Psoas muscle (tissue), 8 donors: Measurements from ENCODE around the gene SCARB1. TPM values are rescaled to one million over a fixed set of nuclear protein-coding genes. Genes with fewer than 3 reads are reported as not detected.

Experiments used
- ATAC-seq, 4 donors: fragments of 200-7000 bp; cut with Tn5 transposase; one replicate each; pipeline ENCODE4 v1.9.1; 2020; ENCODE audit warnings: moderate library complexity in 3 of 4, mild to moderate bottlenecking in 2 of 4
- DNase-seq, 2 donors: peaks; one replicate each; pipeline ENCODE4 v3.0.0-alpha.2; 2020
- H3K27ac ChIP-seq: fragments of 200-600 bp; one replicate; pipeline ENCODE4 v1.8.0; 2022
- H3K27me3 ChIP-seq, 3 donors: fragments of 200-600 bp in 1 of 3; one replicate each; pipeline versions ENCODE4 v1.6.1 to v1.8.0; 2013 to 2022; ENCODE audit warnings: low read length in 2 of 3, mild to moderate bottlenecking in 2 of 3, moderate library complexity in 1 of 3; ENCODE audit not compliant: insufficient read depth in 3 of 3
- H3K36me3 ChIP-seq, 2 donors: fragments of 200-600 bp in 1 of 2; one replicate each; pipeline versions ENCODE4 v1.6.1 to v1.8.0; 2013 to 2022; ENCODE audit warnings: low read depth in 1 of 2, mild to moderate bottlenecking in 1 of 2, moderate library complexity in 1 of 2; ENCODE audit not compliant: insufficient read depth in 1 of 2
- H3K4me1 ChIP-seq: fragments of 200-600 bp; one replicate; pipeline ENCODE4 v1.8.0; 2022
- H3K4me3 ChIP-seq: fragments of 200-600 bp; one replicate; pipeline ENCODE4 v1.8.0; 2022; ENCODE audit warnings: mild to moderate bottlenecking
- H3K9me3 ChIP-seq: fragments of 200-600 bp; one replicate; pipeline ENCODE4 v1.8.0; 2022
- CTCF ChIP-seq: fragments of 200-600 bp; IDR thresholded peaks from one replicate; pipeline ENCODE4 v1.8.0; 2022; ENCODE audit warnings: antibody characterized with exemption
- WGBS, 3 donors: extraction: QIAGEN DNeasy Blood & Tissue Kit; methylation state at CpG; one replicate each; pipeline versions ENCODE4 v1.1.6 to v1.1.7; 2013; 5-methylcytosine and 5-hydroxymethylcytosine counted together
- intact Hi-C, 2 donors: fragments of 100-400 bp; cut with DNase I; formaldehyde crosslinking; loops; one replicate each; pipeline versions ENCODE4 v1.11.0 to v1.14.2; 2022
- polyA plus RNA-seq, 3 donors: library from polyadenylated mRNA; stranded (reverse); fragments of 200-250 nt; gene quantifications; one replicate each; pipeline ENCODE4 v1.2.3, GENCODE V29; 2013
- total RNA-seq, 4 donors: library from RNA; stranded (reverse); fragmentation: NEBNext Ultra II Directional in 2 of 4; extraction: Animal tissue kit (Norgen Biotek cat#: 25700) in 2 of 4; gene quantifications; one replicate each; pipeline versions ENCODE4 v1.2.1 to v1.2.4, GENCODE V29; 2021 to 2023
- donor health status: healthy with polysubstance abuse.
- donor health status: DM: no; HTN: no; CAD: no; lungs with moderate emphysema.
- donor health status: Bipolar disorder and iron deficiency.
- donor health status: healthy.
- donor health status: DM: yes; HTN: yes; CAD: no.
- donor health status: DM: no; HTN: no; CAD: no.
- donor health status: DM: no; HTN: no; CAD: no.
- donor health status: DM: yes; HTN: yes; CAD: no.

The SCARB1 gene
- total and polyA plus RNA-seq, 7 donors, result 5.7 to 19.6 (median 9.1) TPM

GRCh38 chr12:124802361-124802760, 61.3 kb downstream of the SCARB1 start:
- no peak for TF ChIP-seq CTCF
- H3K4me3 ChIP-seq, result no peak overlapping the region
- no peaks in the 10 kb centered on the region for H3K27me3 ChIP-seq
- no peaks in the 10 kb centered on the region for H3K9me3 ChIP-seq
- no peak overlapping the region for H3K27ac ChIP-seq
- H3K4me1 ChIP-seq, result peaks cover 11% of the 10 kb centered on the region
- ATAC-seq (no peak), DNase-seq (no peak)
- H3K36me3 ChIP-seq, result peaks cover 0 to 12% of the 10 kb centered on the region in 2 donors
- intact Hi-C loops, result loop anchor here in 1 of 2 donors (10.0 kb wide), 1 partner anchor 92 kb away; no protein-coding TSS in a partner anchor
- 89 to 91% (median 89%) methylated on average over 14 of the region's 14 CpGs for WGBS, 3 donors

GRCh38 chr12:124800506-124800905, 63.2 kb downstream of the SCARB1 start:
- Histone ChIP-seq H3K27ac (no peak overlapping the region), H3K4me1 (peaks cover 11% of the 10 kb centered on the region), H3K27me3 (no peaks in the 10 kb centered on the region), H3K4me3 (no peak overlapping the region), H3K36me3 (peaks cover 0 to 6% of the 10 kb centered on the region in 2 donors), H3K9me3 (no peaks in the 10 kb centered on the region)
- 93 to 95% (median 95%) methylated on average over 12 of the region's 12 CpGs for WGBS, 3 donors
- DNase-seq (no peak), ATAC-seq (no peak)
- TF ChIP-seq CTCF, result no peak
- intact Hi-C loops, result loop anchor here in 1 of 2 donors (10.0 kb wide), 1 partner anchor 94 kb away; no protein-coding TSS in a partner anchor

- DNase-seq (no peak), ATAC-seq (no peak)
- Histone ChIP-seq H3K27ac (no peak overlapping the region), H3K4me1 (no peaks in the 10 kb centered on the region), H3K36me3 (peaks cover 0 to 6% of the 10 kb centered on the region in 2 donors), H3K27me3 (no peaks in the 10 kb centered on the region), H3K9me3 (no peaks in the 10 kb centered on the region), H3K4me3 (no peak overlapping the region)
- intact Hi-C loops, result no loop called here
- WGBS, 3 donors, result 60 to 67% (median 62%) methylated on average over 13 of the region's 13 CpGs
- TF ChIP-seq CTCF, result no peak
Observed at GRCh38 chr12:124797321-124797720, 66.3 kb downstream of the SCARB1 start.

- WGBS, 3 donors, result 85 to 86% (median 86%) methylated on average over 14 of the region's 14 CpGs
- TF ChIP-seq CTCF, result no peak
- H3K4me1 ChIP-seq, result peaks cover under 1% of the 10 kb centered on the region
- intact Hi-C loops, result no loop called here
- H3K9me3 ChIP-seq, result no peaks in the 10 kb centered on the region
- peaks cover 0 to 6% of the 10 kb centered on the region in 2 donors for H3K36me3 ChIP-seq
- ATAC-seq, result no peak
- H3K4me3 ChIP-seq, result no peak overlapping the region
- no peaks in the 10 kb centered on the region for H3K27me3 ChIP-seq
- H3K27ac ChIP-seq, result no peak overlapping the region
- DNase-seq, result no peak
Observed at GRCh38 chr12:124796303-124796960, 67.2 kb downstream of the SCARB1 start.
